ENCODE results near the gene BAZ2B. TPM values are rescaled to one million over a fixed set of nuclear protein-coding genes. Genes with fewer than 3 reads are reported as not detected.

The BAZ2B gene
- total RNA-seq, 1 donor from 2014 or later, result 37.4 TPM

GRCh38 chr2:159558479-159558878 is 57.9 kb downstream of the BAZ2B start:
- FAIRE-seq (no peak), DNase-seq (ENCODE audit: low read depth) (no peak)
- Histone ChIP-seq H3K36me3 (ENCODE audit: control insufficient read depth, insufficient read depth, low read length) (no peaks in the 10 kb centered on the region), H3K4me3 (ENCODE audit: low read depth, low read length) (no peak overlapping the region), H3K27me3 (ENCODE audit: control insufficient read depth, insufficient read depth, low read length) (no peaks in the 10 kb centered on the region)
- no peak for TF ChIP-seq CTCF (IDR thresholded peaks at IDR 0.05; ENCODE audit: insufficient read depth, low read length, severe bottlenecking)

GRCh38 chr2:159557437-159558034 is 58.8 kb downstream of the BAZ2B start:
- FAIRE-seq (no peak), DNase-seq (ENCODE audit: low read depth) (peak; percentile 48)
- Histone ChIP-seq H3K27me3 (ENCODE audit: control insufficient read depth, insufficient read depth, low read length) (no peaks in the 10 kb centered on the region), H3K36me3 (ENCODE audit: control insufficient read depth, insufficient read depth, low read length) (no peaks in the 10 kb centered on the region), H3K4me3 (ENCODE audit: low read depth, low read length) (no peak overlapping the region)
- peak; percentile 57 for TF ChIP-seq CTCF (IDR thresholded peaks at IDR 0.05; ENCODE audit: insufficient read depth, low read length, severe bottlenecking)

GRCh38 chr2:159555651-159556392 is 60.5 kb downstream of the BAZ2B start:
- no peaks in the 10 kb centered on the region for H3K27me3 ChIP-seq (ENCODE audit: control insufficient read depth, insufficient read depth, low read length)
- no peak for TF ChIP-seq CTCF (IDR thresholded peaks at IDR 0.05; ENCODE audit: insufficient read depth, low read length, severe bottlenecking)
- FAIRE-seq (no peak), DNase-seq (ENCODE audit: low read depth) (no peak)
- no peak overlapping the region for H3K4me3 ChIP-seq (ENCODE audit: low read depth, low read length)
- no peaks in the 10 kb centered on the region for H3K36me3 ChIP-seq (ENCODE audit: control insufficient read depth, insufficient read depth, low read length)

- FAIRE-seq, result no peak
These were observed 62.6 kb downstream of the BAZ2B start for GRCh38 chr2:159553727-159554126.

GRCh38 chr2:159551806-159552205 is 64.5 kb downstream of the BAZ2B start:
- TF ChIP-seq CTCF (IDR thresholded peaks at IDR 0.05; ENCODE audit: insufficient read depth, low read length, severe bottlenecking), result no peak
- H3K4me3 ChIP-seq (ENCODE audit: low read depth, low read length), result no peak overlapping the region
- no peaks in the 10 kb centered on the region for H3K27me3 ChIP-seq (ENCODE audit: control insufficient read depth, insufficient read depth, low read length)
- no peaks in the 10 kb centered on the region for H3K36me3 ChIP-seq (ENCODE audit: control insufficient read depth, insufficient read depth, low read length)
- DNase-seq (ENCODE audit: low read depth) (peak; percentile 33), FAIRE-seq (no peak)

More at GRCh38 chr2:159553727-159554126, 62.6 kb downstream of the BAZ2B start:
- Histone ChIP-seq H3K27me3 (ENCODE audit: control insufficient read depth, insufficient read depth, low read length) (no peaks in the 10 kb centered on the region), H3K36me3 (ENCODE audit: control insufficient read depth, insufficient read depth, low read length) (no peaks in the 10 kb centered on the region), H3K4me3 (ENCODE audit: low read depth, low read length) (no peak overlapping the region)
- DNase-seq (ENCODE audit: low read depth), result no peak
- no peak for TF ChIP-seq CTCF (IDR thresholded peaks at IDR 0.05; ENCODE audit: insufficient read depth, low read length, severe bottlenecking)

Data from bronchial epithelial cell (primary cell).